B cell (primary cell): Measurements from ENCODE around the gene DPEP2. TPM values are rescaled to one million over a fixed set of nuclear protein-coding genes. Genes with fewer than 3 reads are reported as not detected.

Experiments
- ATAC-seq: fragments of 200-7000 bp; cut with Tn5 transposase; one replicate; pipeline ENCODE4 v1.10.0; 2021; ENCODE audit warnings: low read depth, mild to moderate bottlenecking, moderate number of reproducible peaks, moderate library complexity
- CTCF ChIA-PET: fragments of 350-600 bp; sonication (Branson Sonifier 250); formaldehyde crosslinking; loops from one replicate; lab custom pipeline; 2021; ENCODE audit warnings: antibody characterized with exemption, inconsistent platforms; lab: Charles Lee
- POLR2A ChIA-PET: fragments of 350-600 bp; sonication (Branson Sonifier 250); formaldehyde crosslinking; loops from one replicate; lab custom pipeline; 2021; ENCODE audit warnings: antibody characterized with exemption; lab: Charles Lee
- DNase-seq: peaks from one replicate; pipeline ENCODE4 v3.0.0; 2013
- H2AFZ ChIP-seq: 2 replicates; pipeline ENCODE4 v1.6.1; 2012; ENCODE audit warnings: mild to moderate bottlenecking, low read depth, low read length; ENCODE audit not compliant: insufficient read depth, poor library complexity, severe bottlenecking
- H3K27ac ChIP-seq, 2 donors: 1 replicate in 1 of 2; 2 replicates in 1 of 2; pipeline ENCODE4 v1.5.1; 2012 to 2013; ENCODE audit warnings: low read length in 2 of 2, mild to moderate bottlenecking in 2 of 2, moderate library complexity in 1 of 2
- H3K27me3 ChIP-seq, 4 experiments: fragments of 200-600 bp in 1 of 4; sonication (generic) in 1 of 4; replicated peaks in 1 of 4; 1 replicate in 2 of 4; 2 replicates in 2 of 4; pipeline versions ENCODE4 v1.6.1 to v1.7.0; 2013 to 2016; ENCODE audit warnings: low read length in 3 of 4, mild to moderate bottlenecking in 2 of 4, mixed read lengths in 1 of 4, moderate library complexity in 1 of 4; ENCODE audit not compliant: insufficient read depth in 4 of 4, control insufficient read depth in 3 of 4; ENCODE audit errors: control extremely low read depth in 1 of 4
- H3K36me3 ChIP-seq, 2 experiments: replicated peaks in 1 of 2; 1 replicate in 1 of 2; 2 replicates in 1 of 2; pipeline versions ENCODE4 v1.6.1 to v1.7.1; 2013; ENCODE audit warnings: low read length in 1 of 2; ENCODE audit not compliant: insufficient read depth in 2 of 2, control insufficient read depth in 1 of 2; ENCODE audit errors: control extremely low read depth in 1 of 2, extremely low read depth in 1 of 2
- H3K4me1 ChIP-seq, 2 donors: fragments of 200-600 bp in 1 of 2; sonication (generic) in 1 of 2; 1 replicate in 1 of 2; 2 replicates in 1 of 2; pipeline versions ENCODE4 v1.5.1 to v1.6.1; 2013 to 2017; ENCODE audit warnings: low read length in 2 of 2; ENCODE audit not compliant: control insufficient read depth in 2 of 2, insufficient read depth in 2 of 2
- H3K4me2 ChIP-seq: replicated peaks from 2 replicates; pipeline ENCODE3; 2012; ENCODE audit warnings: mild to moderate bottlenecking, low read depth, low read length; ENCODE audit not compliant: poor library complexity, severe bottlenecking
- H3K4me3 ChIP-seq, 5 experiments: fragments of 200-600 bp in 1 of 5; sonication (generic) in 1 of 5; 1 replicate in 3 of 5; 2 replicates in 2 of 5; pipeline versions ENCODE4 v1.5.1 to v1.7.0; 2011 to 2016; ENCODE audit warnings: low read length in 4 of 5, mild to moderate bottlenecking in 4 of 5, low read depth in 2 of 5, control low read depth in 1 of 5, moderate library complexity in 1 of 5; ENCODE audit not compliant: insufficient read depth in 1 of 5; ENCODE audit errors: control extremely low read depth in 1 of 5, extremely low read depth in 1 of 5
- H3K79me2 ChIP-seq: fragments of 200-600 bp; sonication (generic); one replicate; pipeline ENCODE4 v1.6.0; 2016; ENCODE audit warnings: low read length; ENCODE audit not compliant: control insufficient read depth, insufficient read depth
- H3K9ac ChIP-seq: fragments of 200-600 bp; sonication (generic); 2 replicates; pipeline ENCODE4 v1.6.1; 2017; ENCODE audit warnings: mild to moderate bottlenecking, low read length, moderate library complexity
- H3K9me3 ChIP-seq, 3 donors: one replicate each; pipeline versions ENCODE4 v1.6.1 to v1.7.1; 2013; ENCODE audit warnings: low read length in 2 of 3; ENCODE audit not compliant: control insufficient read depth in 2 of 3, insufficient read depth in 1 of 3; ENCODE audit errors: control extremely low read depth in 1 of 3
- H4K20me1 ChIP-seq: 2 replicates; pipeline ENCODE4 v1.6.0; 2012; ENCODE audit warnings: mild to moderate bottlenecking, low read length; ENCODE audit not compliant: insufficient read depth, control insufficient read depth, poor library complexity, severe bottlenecking
- H3K27ac Mint-ChIP-seq: one replicate; pipeline ENCODE4 v1.8.0; 2021; ENCODE audit warnings: mixed read lengths
- H3K27me3 Mint-ChIP-seq: one replicate; pipeline ENCODE4 v1.8.0; 2021; ENCODE audit warnings: mixed read lengths
- H3K4me1 Mint-ChIP-seq: one replicate; pipeline ENCODE4 v1.8.0; 2021; ENCODE audit warnings: mixed read lengths
- H3K4me3 Mint-ChIP-seq: one replicate; pipeline ENCODE4 v1.8.0; 2021; ENCODE audit warnings: mixed read lengths
- H3K9me3 Mint-ChIP-seq: one replicate; pipeline ENCODE4 v1.8.0; 2022; ENCODE audit warnings: mixed read lengths; ENCODE audit not compliant: insufficient read depth
- CTCF ChIP-seq: fragments of 200-600 bp; IDR thresholded peaks from one replicate; pipeline ENCODE4 v1.8.0; 2022; ENCODE audit warnings: antibody characterized with exemption, mild to moderate bottlenecking
- EZH2 ChIP-seq: IDR thresholded peaks from 2 replicates; pipeline ENCODE4 v1.6.1; 2012; ENCODE audit warnings: borderline replicate concordance, low read depth, mild to moderate bottlenecking, moderate library complexity, low read length; ENCODE audit not compliant: insufficient read depth, poor library complexity, severe bottlenecking
- WGBS: methylation state at CpG from one replicate; pipeline ENCODE4 v1.1.5; 2013; ENCODE audit warnings: missing lambda C conversion rate; ENCODE audit not compliant: insufficient coverage; 5-methylcytosine and 5-hydroxymethylcytosine counted together
- intact Hi-C: fragments of 100-400 bp; cut with micrococcal nuclease; formaldehyde crosslinking; loops from one replicate; pipeline ENCODE4 v1.10.0; 2022
- polyA plus RNA-seq: library from polyadenylated mRNA; depleted of rRNA; stranded (reverse); fragments of >200 nt; gene quantifications from 2 replicates; pipeline ENCODE4 v1.2.3, GENCODE V29; 2012
- total RNA-seq, 2 donors: library from RNA; stranded (reverse); fragments of 120-200 nt in 1 of 2; gene quantifications; 1 replicate in 1 of 2; 2 replicates in 1 of 2; pipeline versions ENCODE4 v1.2.3 to v1.2.4, GENCODE V29; 2013 to 2022

Gene DPEP2
- total and polyA plus RNA-seq, 2 donors (not counting 1 experiment from before 2014, with no cell fraction given), result 123 to 150 TPM

GRCh38 chr16:67989322-67990017 lies 9.8 kb downstream of the DPEP2 start:
- H3K27ac Mint-ChIP-seq, result peak overlapping the region; percentile 74
- intact Hi-C loops, result loop anchor here (5.0 kb wide), 2 partner anchors 97 to 472 kb away; partner anchors contain the start of gene PSKH1
- Histone ChIP-seq H3K9ac (no peak overlapping the region), H3K27ac (peak overlapping the region in 1 of 2 donors; percentile 43), H3K27me3 (no peaks in the 10 kb centered on the region), H3K4me1 (peaks cover 26 to 38% of the 10 kb centered on the region in 2 donors), H3K4me3 (no peak overlapping the region), H3K79me2 (peaks cover 31% of the 10 kb centered on the region), H3K9me3 (no peaks in the 10 kb centered on the region), H3K36me3 (peaks cover 0 to 16% of the 10 kb centered on the region in 2 experiments), H2AFZ (no peak overlapping the region), H3K4me2 (no peak overlapping the region), H4K20me1 (peaks cover 10% of the 10 kb centered on the region)
- WGBS, result 79% methylated on average over 5 of the region's 8 CpGs
- no peak for TF ChIP-seq EZH2
- no peaks in the 10 kb centered on the region for H3K9me3 Mint-ChIP-seq
- H3K27me3 Mint-ChIP-seq, result no peaks in the 10 kb centered on the region
- no peak for DNase-seq
- no peak for ATAC-seq
- H3K4me3 Mint-ChIP-seq, result no peak overlapping the region
- ChIA-PET POLR2A (interaction anchor here (0.5 to 1.9 kb wide), 2 partner anchors 9 to 52 kb away, joined by 5 read pairs; partner anchors contain the start of gene DPEP2), CTCF (interaction anchor here (1.1 to 28.7 kb wide), 3 partner anchors 10 to 104 kb away, joined by 3 to 320 read pairs (median 4); partner anchors contain the start of gene DPEP2)
- H3K4me1 Mint-ChIP-seq, result peaks cover 55% of the 10 kb centered on the region

GRCh38 chr16:67988675-67989074 lies 10.6 kb downstream of the DPEP2 start:
- Histone ChIP-seq H3K4me2 (no peak overlapping the region), H3K4me3 (no peak overlapping the region), H2AFZ (no peak overlapping the region), H3K27me3 (no peaks in the 10 kb centered on the region), H3K9me3 (no peaks in the 10 kb centered on the region), H3K27ac (peak overlapping the region in 1 of 2 donors; percentile 43), H4K20me1 (peaks cover 10% of the 10 kb centered on the region), H3K79me2 (peaks cover 32% of the 10 kb centered on the region), H3K9ac (no peak overlapping the region), H3K4me1 (peaks cover 29 to 39% of the 10 kb centered on the region in 2 donors), H3K36me3 (peaks cover 0 to 16% of the 10 kb centered on the region in 2 experiments)
- ATAC-seq (no peak), DNase-seq (no peak)
- peak overlapping the region; percentile 51 for H3K27ac Mint-ChIP-seq
- H3K4me3 Mint-ChIP-seq, result no peak overlapping the region
- intact Hi-C loops, result no loop called here
- no peaks in the 10 kb centered on the region for H3K9me3 Mint-ChIP-seq
- TF ChIP-seq CTCF, result no peak
- TF ChIP-seq EZH2, result no peak
- H3K4me1 Mint-ChIP-seq, result peaks cover 59% of the 10 kb centered on the region
- 93% methylated on average over 3 of the region's 3 CpGs for WGBS
- H3K27me3 Mint-ChIP-seq, result no peaks in the 10 kb centered on the region
- ChIA-PET CTCF (interaction anchor here (1.1 to 28.7 kb wide), 3 partner anchors 11 to 103 kb away, joined by 3 to 320 read pairs (median 4); partner anchors contain the start of gene DPEP2), POLR2A (interaction anchor here (0.5 to 1.9 kb wide), 3 partner anchors 10 to 53 kb away, joined by 3 to 5 read pairs (median 5); partner anchors contain the start of gene DPEP2)
